GM15510 (cell line): Measurements from ENCODE around the gene MTPN.

Experiments used
- POLR2A ChIP-seq: IDR thresholded peaks from 3 replicates; pipeline ENCODE4 v1.6.1; 2011; ENCODE audit warnings: borderline replicate concordance; ENCODE audit not compliant: insufficient read length; ENCODE audit errors: extremely low read depth

MTPN gene

GRCh38 chr7:135950429-135950828 lies 26.7 kb downstream of the MTPN start:
- TF ChIP-seq POLR2A = no peak

GRCh38 chr7:135946289-135947055 lies 30.7 kb downstream of the MTPN start:
- TF ChIP-seq POLR2A = no peak

GRCh38 chr7:135944753-135945152 lies 32.4 kb downstream of the MTPN start:
- TF ChIP-seq POLR2A = no peak

- no peak for TF ChIP-seq POLR2A
Observed at GRCh38 chr7:135943134-135943879, 33.9 kb downstream of the MTPN start.

GRCh38 chr7:135942614-135943013 lies 34.5 kb downstream of the MTPN start:
- TF ChIP-seq POLR2A = no peak

- TF ChIP-seq POLR2A = no peak
Observed at GRCh38 chr7:135940077-135941075, 36.8 kb downstream of the MTPN start.

- TF ChIP-seq POLR2A = no peak
Observed at GRCh38 chr7:135939261-135939812, 37.8 kb downstream of the MTPN start.

- no peak for TF ChIP-seq POLR2A
Observed at GRCh38 chr7:135938563-135938962, 38.6 kb downstream of the MTPN start.

- TF ChIP-seq POLR2A = no peak
Observed at GRCh38 chr7:135938086-135938485, 39.1 kb downstream of the MTPN start.

- TF ChIP-seq POLR2A = no peak
Observed at GRCh38 chr7:135936497-135937217, 40.5 kb downstream of the MTPN start.

- TF ChIP-seq POLR2A = no peak
Observed at GRCh38 chr7:135934651-135935050, 42.5 kb downstream of the MTPN start.

- TF ChIP-seq POLR2A = no peak
Observed at GRCh38 chr7:135933509-135934188, 43.5 kb downstream of the MTPN start.

GRCh38 chr7:135932131-135932530 lies 45.0 kb downstream of the MTPN start:
- TF ChIP-seq POLR2A = no peak
